ENCODE results near the gene PNPLA5.

The PNPLA5 gene

GRCh38 chr22:43901976-43902643, 10.3 kb upstream of the PNPLA5 start:
- DNase-seq (ENCODE audit: low read depth in 1 of 2, low spot score in 1 of 2), result no peak

- DNase-seq (ENCODE audit: low read depth in 1 of 2, low spot score in 1 of 2), result no peak
Observed at GRCh38 chr22:43900206-43900605, 8.4 kb upstream of the PNPLA5 start.

GRCh38 chr22:43897751-43898261, 6.0 kb upstream of the PNPLA5 start:
- DNase-seq (ENCODE audit: low read depth in 1 of 2, low spot score in 1 of 2), result no peak

- DNase-seq (ENCODE audit: low read depth in 1 of 2, low spot score in 1 of 2), result no peak
Observed at GRCh38 chr22:43895986-43896645, 4.3 kb upstream of the PNPLA5 start.

GRCh38 chr22:43894122-43894521, 2.3 kb upstream of the PNPLA5 start:
- DNase-seq (ENCODE audit: low read depth in 1 of 2, low spot score in 1 of 2), result no peak

- DNase-seq (ENCODE audit: low read depth in 1 of 2, low spot score in 1 of 2), result no peak
Observed at GRCh38 chr22:43893266-43893665, 1.5 kb upstream of the PNPLA5 start.

GRCh38 chr22:43892183-43892894, 526 bp upstream of the PNPLA5 start:
- DNase-seq (ENCODE audit: low read depth in 1 of 2, low spot score in 1 of 2), result no peak

- no peak for DNase-seq (ENCODE audit: low read depth in 1 of 2, low spot score in 1 of 2)
Observed at GRCh38 chr22:43890901-43891331, 897 bp downstream of the PNPLA5 start.

- no peak for DNase-seq (ENCODE audit: low read depth in 1 of 2, low spot score in 1 of 2)
Observed at GRCh38 chr22:43889860-43890253, 2.0 kb downstream of the PNPLA5 start.

GRCh38 chr22:43889201-43889859, 2.5 kb downstream of the PNPLA5 start:
- DNase-seq (ENCODE audit: low read depth in 1 of 2, low spot score in 1 of 2), result no peak

- DNase-seq (ENCODE audit: low read depth in 1 of 2, low spot score in 1 of 2), result no peak
Observed at GRCh38 chr22:43888740-43889139, 3.1 kb downstream of the PNPLA5 start.

GRCh38 chr22:43887391-43887790, 4.4 kb downstream of the PNPLA5 start:
- no peak for DNase-seq (ENCODE audit: low read depth in 1 of 2, low spot score in 1 of 2)

- no peak for DNase-seq (ENCODE audit: low read depth in 1 of 2, low spot score in 1 of 2)
Observed at GRCh38 chr22:43886231-43886630, 5.6 kb downstream of the PNPLA5 start.

- no peak for DNase-seq (ENCODE audit: low read depth in 1 of 2, low spot score in 1 of 2)
Observed at GRCh38 chr22:43885786-43886185, 6.0 kb downstream of the PNPLA5 start.

GRCh38 chr22:43885319-43885671, 6.5 kb downstream of the PNPLA5 start:
- no peak for DNase-seq (ENCODE audit: low read depth in 1 of 2, low spot score in 1 of 2)

- DNase-seq (ENCODE audit: low read depth in 1 of 2, low spot score in 1 of 2), result peak; percentile 21
Observed at GRCh38 chr22:43884600-43885318, 7.1 kb downstream of the PNPLA5 start.

GRCh38 chr22:43883719-43884415, 7.9 kb downstream of the PNPLA5 start:
- no peak for DNase-seq (ENCODE audit: low read depth in 1 of 2, low spot score in 1 of 2)

GRCh38 chr22:43883012-43883661, 8.7 kb downstream of the PNPLA5 start:
- DNase-seq (ENCODE audit: low read depth in 1 of 2, low spot score in 1 of 2), result peak in 1 of 2 donors; percentile 38

GRCh38 chr22:43882122-43882767, 9.6 kb downstream of the PNPLA5 start:
- DNase-seq (ENCODE audit: low read depth in 1 of 2, low spot score in 1 of 2), result no peak
